GM12892 (cell line): ENCODE measurements around the gene CFAP161.

Experiments used
- POLR2A ChIP-seq: IDR thresholded peaks from 2 replicates; pipeline ENCODE4 v1.6.1; 2011; ENCODE audit warnings: low read depth, low read length, control low read depth
- POLR2AphosphoS5 ChIP-seq: IDR thresholded peaks from 2 replicates; pipeline ENCODE4 v1.6.1; 2011; ENCODE audit warnings: low read depth, low read length, control low read depth

DNA sequence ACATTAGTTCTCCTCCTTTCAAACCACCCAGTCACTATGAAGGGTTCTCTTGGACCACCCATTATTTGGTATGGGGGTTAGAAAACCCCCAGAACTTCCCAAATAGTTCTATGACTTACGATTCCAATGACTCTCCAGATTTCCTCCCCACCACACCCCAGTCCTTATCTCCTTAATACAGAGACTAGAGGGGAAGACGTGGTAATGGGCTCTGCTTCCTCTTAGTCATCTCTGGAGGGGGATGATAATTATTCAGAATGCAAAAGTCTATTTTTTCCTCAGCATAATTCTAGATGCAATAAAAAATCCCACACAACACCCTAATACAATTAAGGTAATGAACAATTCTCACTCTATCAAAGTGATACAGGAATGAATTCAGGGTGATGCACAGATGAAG, 48.9 kb upstream of the CFAP161 start:
- TF ChIP-seq POLR2A (no peak), POLR2AphosphoS5 (no peak)
